HT-29 (cell line): ENCODE measurements around the gene KIF17. TPM values are rescaled to one million over a fixed set of nuclear protein-coding genes. Genes with fewer than 3 reads are reported as not detected.

Experiments
- DNase-seq: peaks from one replicate; pipeline ENCODE4 v3.0.0-alpha.2; 2015; ENCODE audit warnings: low spot score
- total RNA-seq: library from RNA; depleted of rRNA; stranded (reverse); fragments of >200 nt; shearing (Covaris generic); gene quantifications from 2 replicates; pipeline ENCODE4 v1.2.3, GENCODE V29; 2014

KIF17 gene
- total RNA-seq, 1 experiment from 2014 or later, result not detected

DNA sequence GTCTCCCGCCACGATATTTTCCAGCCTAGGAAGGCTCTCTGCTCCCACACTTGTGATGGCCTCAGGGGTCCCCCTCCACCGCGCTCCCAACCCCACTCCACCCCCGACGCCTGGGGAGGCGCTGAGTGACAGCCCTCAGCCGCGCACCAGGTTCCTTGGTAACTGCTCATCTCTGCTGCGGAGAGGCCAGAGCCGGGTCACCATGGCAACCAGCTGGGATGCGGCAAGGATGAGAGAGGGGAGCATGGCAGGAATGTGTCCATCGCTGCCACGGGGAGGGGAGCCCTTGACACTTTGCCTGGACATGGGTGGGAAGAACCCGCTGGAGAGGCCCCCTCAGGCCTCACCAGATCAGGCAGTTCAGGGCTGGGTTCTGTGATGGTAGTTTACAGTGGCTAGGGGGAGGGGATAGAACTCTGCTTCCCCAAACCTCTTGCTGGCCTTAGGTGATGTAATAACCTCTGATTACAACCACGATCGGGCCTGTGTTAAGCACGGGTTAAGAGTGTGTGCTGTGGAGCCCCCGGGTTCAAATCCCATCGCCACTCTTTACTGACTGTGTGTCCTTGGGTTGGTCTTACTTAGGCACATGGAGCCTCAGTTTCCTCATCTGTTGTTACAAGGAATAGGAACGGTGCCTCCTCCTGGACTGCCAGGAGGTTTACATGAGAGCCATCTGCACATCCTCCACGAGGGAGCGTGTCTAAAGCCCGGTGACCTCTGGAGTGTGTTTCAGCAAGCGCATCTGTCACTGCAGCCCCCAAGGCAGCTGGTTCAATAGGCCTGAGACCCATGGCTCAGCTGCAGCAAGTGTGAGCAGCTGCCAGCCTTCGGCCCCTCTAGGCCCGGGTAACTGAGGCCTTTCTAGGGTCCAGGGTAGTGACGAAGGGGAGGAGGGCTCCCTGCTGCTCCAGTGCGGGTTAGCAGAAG, 6.3 kb downstream of the KIF17 start:
- DNase-seq, result no peak

DNA sequence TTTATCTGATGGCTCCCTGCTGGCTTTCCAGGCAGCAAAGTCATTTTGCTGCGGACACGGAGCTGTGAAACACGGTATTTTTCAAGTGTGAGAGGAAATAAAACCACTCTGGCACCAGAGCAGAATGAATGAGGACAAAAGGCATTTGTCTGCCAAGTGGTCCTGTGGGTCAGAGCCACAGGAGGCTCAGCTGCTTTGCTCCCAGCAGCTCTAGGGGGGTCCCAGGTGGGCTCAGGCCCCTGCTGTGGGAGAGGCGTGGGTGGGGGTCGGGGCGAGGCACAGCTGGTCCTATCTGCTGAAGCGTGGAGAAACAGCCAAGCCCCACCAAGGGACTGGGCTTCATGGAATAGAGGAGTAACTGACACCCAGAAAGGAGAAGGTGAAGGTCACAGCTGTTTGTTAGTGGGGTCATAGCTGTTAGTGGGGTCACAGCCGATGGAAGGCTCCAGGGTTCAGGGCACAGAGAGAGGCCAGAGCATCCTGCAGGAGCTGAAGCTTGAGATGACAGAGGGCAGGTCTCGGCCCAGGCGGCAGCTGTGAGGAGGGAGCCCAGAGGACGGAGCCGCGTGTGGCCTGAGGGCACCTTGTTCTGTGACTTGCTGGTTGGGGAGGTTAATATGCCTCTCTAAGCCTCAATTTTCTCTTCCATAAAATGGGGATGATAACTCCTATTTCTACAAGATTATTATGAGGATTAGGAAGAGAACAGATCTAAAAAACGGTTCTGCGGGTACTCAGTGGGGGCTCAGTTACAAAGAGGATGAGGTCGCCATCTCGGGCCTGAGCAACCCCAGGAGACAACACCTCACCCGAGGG, 7.1 kb downstream of the KIF17 start:
- no peak for DNase-seq

- DNase-seq, result no peak
Measured at GRCh38 chr1:20709868-20710267, 7.9 kb downstream of the KIF17 start.

DNA sequence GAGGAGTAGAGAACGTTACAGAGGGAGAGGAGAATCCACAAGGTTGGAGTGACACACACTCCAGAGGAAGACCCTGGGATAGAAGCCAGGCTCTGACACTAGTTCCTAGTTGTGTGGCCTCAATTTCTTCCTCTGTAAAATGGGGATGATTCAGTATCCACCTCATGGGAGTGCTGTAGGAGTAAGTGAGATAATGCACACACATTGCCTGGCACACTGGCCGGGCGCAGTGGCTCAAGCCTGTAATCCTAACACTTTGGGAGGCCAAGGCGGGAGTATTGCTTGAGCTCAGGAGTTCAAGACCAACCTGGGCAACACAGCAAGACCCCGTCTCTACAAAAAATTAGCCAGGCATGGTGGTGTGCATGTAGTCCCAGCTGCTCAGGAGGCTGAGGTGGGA, 8.9 kb downstream of the KIF17 start:
- DNase-seq, result no peak

DNA sequence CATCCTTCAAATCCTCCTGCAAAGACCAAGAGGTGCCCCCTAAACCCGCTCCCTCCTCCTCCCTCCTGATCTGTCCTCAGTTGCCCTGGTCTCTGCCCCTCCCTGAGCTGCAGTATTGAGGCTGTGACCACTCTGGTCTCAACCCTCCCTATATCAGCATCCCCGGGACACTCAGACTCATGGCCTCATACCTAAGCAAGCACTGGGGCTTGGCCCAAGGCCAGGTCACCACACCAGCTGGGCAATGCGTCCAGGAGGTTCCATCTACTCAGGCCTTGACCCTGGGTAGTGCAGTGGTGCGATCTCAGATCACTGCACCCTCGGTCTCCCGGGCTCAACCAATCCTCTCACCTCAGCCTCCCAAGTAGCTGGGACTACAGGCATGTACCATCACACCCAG, 9.8 kb downstream of the KIF17 start:
- no peak for DNase-seq

DNA sequence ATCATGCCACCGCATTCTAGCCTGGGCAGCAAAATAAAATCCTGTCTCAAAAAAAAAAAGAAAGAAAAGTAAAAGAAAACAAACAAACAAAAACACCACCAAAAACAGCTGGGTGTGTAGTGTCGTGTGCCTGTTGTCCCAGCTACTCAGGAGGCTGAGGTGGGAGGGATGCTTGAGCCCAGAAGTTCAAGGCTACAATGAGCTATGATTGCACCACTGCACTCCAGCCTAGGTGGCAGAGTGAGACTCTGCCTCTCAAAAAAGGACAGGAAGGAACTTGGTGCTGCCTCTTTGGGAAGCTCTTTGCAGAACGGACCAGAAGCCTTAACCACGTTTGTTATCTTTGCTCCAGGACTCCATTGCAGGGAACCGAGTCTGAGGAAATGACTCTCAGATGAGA, 11.0 kb downstream of the KIF17 start:
- no peak for DNase-seq

DNA sequence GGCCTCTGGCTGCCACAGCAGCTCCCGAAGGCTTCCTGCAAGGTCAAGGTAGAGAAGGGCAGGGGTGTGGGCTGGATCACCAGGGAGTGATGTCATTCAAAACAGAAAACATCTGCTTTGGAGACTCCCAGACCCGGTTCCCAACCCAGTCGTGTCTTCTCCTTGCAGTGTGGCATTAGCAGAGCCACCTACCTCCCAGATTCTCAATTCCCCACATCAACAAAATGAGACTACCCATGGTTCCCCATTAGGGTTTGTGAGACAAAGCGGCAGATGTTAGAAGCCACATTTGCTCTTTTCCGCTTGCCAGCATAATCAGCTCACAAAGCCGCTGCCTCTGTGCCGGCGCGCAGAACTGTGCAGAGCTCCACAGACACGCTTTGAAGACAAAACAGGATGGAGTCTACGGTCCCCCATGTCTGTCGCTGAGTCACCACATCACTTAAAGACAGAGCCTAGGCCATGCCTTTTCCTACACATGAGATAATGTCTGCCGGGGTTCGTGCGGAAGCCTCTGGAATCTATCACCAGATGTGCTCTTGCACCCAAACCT, 12.5 kb downstream of the KIF17 start:
- no peak for DNase-seq

GRCh38 chr1:20704390-20705202, 13.2 kb downstream of the KIF17 start:
- no peak for DNase-seq

DNA sequence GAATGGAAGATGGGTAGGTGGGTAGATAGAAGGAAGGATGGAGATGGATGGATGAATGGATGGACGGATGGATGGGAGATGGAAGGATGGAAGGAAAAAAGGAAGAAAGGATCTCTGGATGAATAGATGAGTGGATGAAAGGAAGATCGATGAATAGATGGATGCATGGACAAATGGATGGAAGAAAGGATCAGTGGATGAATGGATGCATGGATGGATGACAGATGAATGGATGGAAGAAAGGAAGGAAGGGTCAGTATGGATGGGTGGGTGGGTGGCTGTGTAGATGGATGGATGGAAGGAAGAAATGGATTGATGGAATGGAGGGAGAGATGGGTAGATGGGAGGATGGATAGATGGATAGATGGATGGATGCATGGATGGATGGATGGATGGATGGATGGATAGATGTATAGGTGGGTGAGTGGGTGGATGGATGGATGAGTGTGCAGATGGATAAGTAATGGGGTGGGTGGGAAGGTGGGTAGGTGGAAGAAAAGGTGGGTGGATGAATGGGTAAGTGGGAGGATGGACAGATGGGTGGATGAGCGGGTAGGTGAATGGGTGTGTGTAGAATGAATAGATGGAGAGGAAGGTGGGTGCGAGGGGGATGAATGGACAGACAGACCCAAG, 14.6 kb downstream of the KIF17 start:
- DNase-seq, result no peak

DNA sequence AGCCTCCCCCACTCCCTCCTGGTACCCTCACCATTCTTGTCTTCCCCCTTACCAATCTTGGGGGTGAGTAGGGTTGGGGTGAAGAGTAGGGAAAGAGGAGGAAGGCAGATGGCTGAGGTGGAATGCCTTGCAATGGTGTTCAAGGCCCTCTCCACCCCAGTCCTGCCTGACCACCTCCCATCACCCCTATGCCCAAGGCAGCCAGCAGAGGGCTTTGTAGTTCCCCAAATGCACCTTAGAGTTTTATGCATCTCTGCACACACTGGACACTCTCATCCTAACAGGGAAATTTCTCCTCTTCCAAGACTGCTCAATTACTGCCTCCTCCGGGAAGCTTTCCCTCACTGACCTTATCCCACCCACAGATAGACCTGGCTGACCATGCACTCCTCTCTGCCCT, 15.4 kb downstream of the KIF17 start:
- DNase-seq, result peak; percentile 41

GRCh38 chr1:20701847-20702246, 16.0 kb downstream of the KIF17 start:
- no peak for DNase-seq

DNA sequence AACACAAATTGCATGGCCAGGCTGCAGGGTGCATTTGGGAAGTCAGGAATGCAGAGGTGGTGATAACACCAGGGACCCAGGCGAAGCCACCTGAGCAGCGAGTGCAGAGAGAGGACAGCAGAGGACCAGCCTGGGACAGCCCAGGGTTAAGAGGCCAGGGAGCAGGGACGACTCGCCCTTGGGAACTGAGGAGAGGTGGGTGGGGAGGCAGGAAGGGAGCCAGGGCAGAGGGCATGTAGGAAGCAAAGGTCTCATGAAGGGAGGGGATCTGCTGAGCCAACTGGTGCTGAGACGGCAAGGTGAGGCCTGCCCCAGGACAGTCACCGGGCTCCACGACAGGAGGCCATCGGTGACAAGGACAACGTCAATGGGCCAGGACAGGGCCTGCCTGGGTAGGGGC, 16.4 kb downstream of the KIF17 start:
- no peak for DNase-seq

DNA sequence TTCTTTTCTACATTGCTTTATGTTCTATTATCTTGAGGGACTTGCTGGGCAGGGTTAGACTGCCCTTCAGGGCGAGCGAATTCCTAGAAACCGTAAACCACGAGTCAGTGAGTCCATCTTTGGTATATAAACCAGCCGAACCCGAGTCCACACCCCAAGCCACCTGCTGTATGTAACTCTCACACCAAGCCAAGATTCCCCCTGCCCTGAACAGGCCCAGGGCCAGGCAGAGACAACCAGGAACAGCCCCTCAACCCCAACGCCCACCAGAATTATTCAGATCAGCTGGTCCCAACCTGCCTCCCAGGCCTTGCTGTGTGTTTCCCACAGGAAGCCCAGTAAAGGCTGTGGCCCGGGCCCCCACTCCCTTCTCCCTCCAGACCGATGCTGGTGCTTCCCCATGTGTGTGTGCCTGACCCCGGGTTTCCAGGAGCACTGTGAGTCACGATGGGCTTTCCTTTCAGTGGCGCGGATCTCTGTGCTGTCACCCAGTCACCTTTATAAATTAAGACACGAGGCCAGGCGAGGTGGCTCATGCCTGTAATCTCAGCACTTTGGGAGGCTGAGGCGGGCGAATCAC, 17.1 kb downstream of the KIF17 start:
- DNase-seq, result no peak

DNA sequence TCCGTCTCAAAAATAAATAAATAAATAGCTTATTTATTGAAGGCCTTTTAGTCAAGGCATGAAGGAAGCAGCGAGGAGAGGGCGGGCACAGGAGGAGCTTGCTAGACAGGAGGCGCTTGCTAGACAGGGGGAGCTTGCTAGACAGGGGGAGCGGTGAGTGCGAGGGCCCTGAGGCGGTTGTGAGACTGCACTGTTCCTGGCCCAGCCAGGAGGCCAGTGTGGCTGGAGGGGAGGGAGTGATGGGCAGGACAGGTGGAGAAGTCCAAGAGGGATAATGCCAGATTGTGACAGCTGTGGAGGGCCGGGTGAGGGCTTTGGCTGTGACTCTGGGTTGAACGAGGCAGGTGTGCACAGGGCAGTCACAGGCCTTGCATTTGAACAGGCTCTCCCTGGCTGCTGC, 18.2 kb downstream of the KIF17 start:
- DNase-seq, result no peak

DNA sequence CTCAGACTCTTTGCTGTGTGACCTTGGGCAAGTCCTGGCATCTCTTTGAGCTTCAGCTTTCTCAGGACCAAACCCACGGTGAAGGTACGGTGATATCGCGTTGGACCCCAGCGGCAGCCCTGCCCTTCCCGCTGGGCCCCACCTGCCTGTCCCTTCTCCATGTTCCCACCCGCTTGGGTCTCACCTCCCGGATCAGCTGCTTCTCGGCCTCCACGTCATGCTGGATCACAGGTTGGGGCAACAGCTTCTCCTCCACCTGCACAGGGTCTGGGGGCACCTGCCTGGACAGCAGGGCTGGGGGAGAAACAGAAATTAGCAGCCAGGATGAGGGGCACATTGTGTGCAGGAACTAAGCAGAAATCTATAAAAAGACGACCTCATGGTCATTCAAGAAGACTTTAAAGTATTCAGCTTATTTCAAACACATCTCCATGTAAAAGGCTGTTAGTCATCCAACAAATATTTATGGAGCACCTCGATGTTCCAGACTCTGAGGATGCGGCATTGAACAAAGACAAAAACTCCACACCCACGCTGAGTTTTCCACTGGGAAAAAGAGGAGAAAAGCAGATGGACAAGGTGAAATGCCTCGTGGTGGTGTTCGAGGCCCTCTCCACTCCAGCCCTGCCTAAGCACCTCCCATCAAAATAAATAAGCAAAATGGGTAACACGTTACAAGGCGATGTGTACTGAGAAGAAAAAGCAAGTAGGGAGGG, 19.5 kb downstream of the KIF17 start:
- DNase-seq, result no peak

GRCh38 chr1:20697563-20697962, 20.2 kb downstream of the KIF17 start:
- DNase-seq, result no peak

DNA sequence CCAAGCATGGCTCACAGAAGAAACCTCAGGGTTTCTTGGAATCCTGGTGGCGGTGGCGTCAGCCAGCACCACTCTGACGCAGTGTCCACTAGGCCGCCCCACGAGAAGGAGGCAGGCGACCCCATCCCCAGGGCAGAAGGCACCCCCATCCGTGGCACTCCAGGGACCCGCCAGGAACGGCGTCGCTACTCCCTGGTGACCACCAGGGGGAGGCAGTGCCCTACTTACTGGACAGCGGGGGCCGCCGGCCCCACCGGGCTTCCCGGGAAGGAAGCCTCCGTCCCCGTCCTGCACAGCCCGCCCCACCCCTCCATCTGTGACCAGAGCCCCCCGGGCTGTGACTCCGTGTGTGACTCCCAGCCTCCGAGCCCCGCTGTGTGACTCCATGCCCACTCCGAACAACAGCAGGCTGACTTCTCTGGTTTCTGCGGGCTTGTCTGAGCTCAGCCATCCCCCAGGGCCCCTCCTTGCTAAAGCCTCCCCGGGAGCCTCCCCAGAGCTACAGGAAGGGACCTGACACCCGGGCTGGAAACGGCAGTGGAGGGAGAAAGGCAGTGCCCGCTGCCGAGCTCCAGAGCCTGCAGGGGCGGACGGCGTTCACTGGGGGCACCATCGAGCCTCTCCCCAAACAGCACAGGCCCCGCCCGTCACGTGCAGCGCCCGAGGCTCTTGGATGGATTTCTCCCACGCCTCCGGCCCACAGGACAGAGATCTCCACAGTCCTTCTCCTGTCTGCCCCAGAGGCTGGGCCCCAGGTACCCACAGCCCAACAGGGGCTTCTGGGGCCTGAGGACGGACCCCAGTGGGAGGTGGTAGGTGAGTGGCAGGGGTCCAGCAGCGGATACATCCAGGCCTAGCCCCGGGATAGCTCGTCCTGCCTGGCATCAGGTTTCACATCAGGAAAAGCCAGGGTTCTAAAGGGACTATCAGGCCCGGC, 21.1 kb downstream of the KIF17 start:
- peak; percentile 68 for DNase-seq

- DNase-seq, result no peak
Measured at GRCh38 chr1:20695515-20695914, 22.3 kb downstream of the KIF17 start.

DNA sequence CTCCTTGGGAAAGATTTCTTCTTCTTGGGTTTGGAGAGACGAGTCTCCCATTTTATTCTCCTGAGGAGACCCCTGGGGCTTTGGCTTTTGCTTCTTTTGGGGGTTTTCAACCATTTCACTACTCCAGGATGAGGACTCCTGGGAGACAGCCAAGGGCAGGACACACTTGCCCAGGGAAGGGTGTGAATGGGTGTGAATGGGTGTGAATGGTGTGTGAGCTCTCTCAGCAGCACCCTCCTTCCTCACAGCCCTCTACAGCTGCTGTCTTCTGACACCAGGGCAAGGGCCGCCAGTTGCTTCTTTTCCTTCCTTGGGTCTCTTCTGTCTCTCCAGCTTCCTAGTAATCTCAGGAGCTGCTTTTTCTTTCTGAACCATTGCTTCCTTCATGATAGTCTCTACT, 24.2 kb downstream of the KIF17 start:
- DNase-seq, result no peak
